GM12875 (cell line): ENCODE results near the gene CAPNS2.

Source experiments
- H3K4me3 ChIP-seq: one replicate; pipeline ENCODE4 v1.5.1; 2011; ENCODE audit warnings: low read depth, low read length, control low read depth
- CTCF ChIP-seq: IDR thresholded peaks from 2 replicates; pipeline ENCODE4 v1.5.1; 2011; ENCODE audit warnings: low read depth, mild to moderate bottlenecking, control low read depth, inconsistent platforms, low read length, moderate library complexity, borderline replicate concordance; ENCODE audit not compliant: insufficient read depth

Gene CAPNS2

GRCh38 chr16:55565086-55565485 lies 1.4 kb upstream of the CAPNS2 start:
- TF ChIP-seq CTCF = no peak
- no peak overlapping the region for H3K4me3 ChIP-seq

- no peak for TF ChIP-seq CTCF
- no peak overlapping the region for H3K4me3 ChIP-seq
Observed at GRCh38 chr16:55567382-55567781, 898 bp downstream of the CAPNS2 start.

- no peak overlapping the region for H3K4me3 ChIP-seq
- TF ChIP-seq CTCF = no peak
Observed at GRCh38 chr16:55568207-55568606, 1.7 kb downstream of the CAPNS2 start.

- TF ChIP-seq CTCF = no peak
- H3K4me3 ChIP-seq = no peak overlapping the region
Observed at GRCh38 chr16:55569025-55569424, 2.5 kb downstream of the CAPNS2 start.

- TF ChIP-seq CTCF = no peak
- H3K4me3 ChIP-seq = no peak overlapping the region
Observed at GRCh38 chr16:55570159-55570558, 3.7 kb downstream of the CAPNS2 start.

- no peak for TF ChIP-seq CTCF
- no peak overlapping the region for H3K4me3 ChIP-seq
Observed at GRCh38 chr16:55571191-55571897, 4.9 kb downstream of the CAPNS2 start.

- TF ChIP-seq CTCF = no peak
- H3K4me3 ChIP-seq = no peak overlapping the region
Observed at GRCh38 chr16:55572439-55572838, 6.0 kb downstream of the CAPNS2 start.
